PC-3 (cell line): ENCODE results near the gene THADA. TPM values are rescaled to one million over a fixed set of nuclear protein-coding genes. Genes with fewer than 3 reads are reported as not detected.

Source experiments
- ATAC-seq: fragments of 200-7000 bp; cut with Tn5 transposase; 2 replicates; pipeline ENCODE4 v1.9.1; 2020; ENCODE audit warnings: mild to moderate bottlenecking, moderate library complexity
- BruUV-seq: library from RNA; stranded (reverse); fragments of 400-500 nt; replicated peaks from 2 replicates; lab custom pipeline; 2021; lab: Mats Ljungman, UMichigan
- CTCF ChIA-PET: fragments of 300-600 bp; sonication (Branson Sonifier 250); formaldehyde crosslinking; loops from one replicate; lab custom pipeline; 2022; ENCODE audit warnings: antibody characterized with exemption; lab: Charles Lee
- POLR2A ChIA-PET: fragments of 300-600 bp; sonication (Branson Sonifier 250); formaldehyde crosslinking; loops from one replicate; lab custom pipeline; 2022; ENCODE audit warnings: antibody characterized with exemption; ENCODE audit not compliant: unreplicated experiment; lab: Charles Lee
- DNase-seq: peaks from one replicate; pipeline ENCODE4 v3.0.0-alpha.2; 2015
- H2AFZ ChIP-seq: fragments of 300-600 bp; sonication (generic); 2 replicates; pipeline ENCODE4 v1.6.0; 2016; ENCODE audit warnings: antibody characterized with exemption, low read length
- H3F3A ChIP-seq: fragments of 300-600 bp; sonication (generic); one replicate; pipeline ENCODE4 v1.6.0; 2017; ENCODE audit warnings: antibody characterized with exemption, low read length, control low read depth, mild to moderate bottlenecking; ENCODE audit not compliant: unreplicated experiment
- H3K27ac ChIP-seq: fragments of 300-600 bp; sonication (generic); 2 replicates; pipeline ENCODE4 v1.5.1; 2016; ENCODE audit warnings: mild to moderate bottlenecking, low read length
- H3K27me3 ChIP-seq: fragments of 300-600 bp; sonication (generic); 2 replicates; pipeline ENCODE4 v1.6.1; 2016; ENCODE audit warnings: low read length, mixed read lengths
- H3K36me3 ChIP-seq: fragments of 300-600 bp; sonication (generic); 2 replicates; pipeline ENCODE4 v1.6.1; 2016; ENCODE audit warnings: low read depth, mixed run types, low read length, mixed read lengths
- H3K4me1 ChIP-seq: fragments of 300-600 bp; sonication (generic); 2 replicates; pipeline ENCODE4 v1.5.1; 2016; ENCODE audit warnings: low read length; ENCODE audit not compliant: insufficient read depth
- H3K4me2 ChIP-seq: fragments of 300-600 bp; sonication (generic); 2 replicates; pipeline ENCODE4 v1.6.0; 2016; ENCODE audit warnings: low read length
- H3K4me3 ChIP-seq: fragments of 300-600 bp; sonication (generic); 2 replicates; pipeline ENCODE4 v1.5.1; 2016; ENCODE audit warnings: mild to moderate bottlenecking, low read length, mixed read lengths
- H3K79me2 ChIP-seq: fragments of 300-600 bp; sonication (generic); 2 replicates; pipeline ENCODE4 v1.6.1; 2017; ENCODE audit warnings: low read length, mixed read lengths
- H3K9ac ChIP-seq: fragments of 300-600 bp; sonication (generic); 2 replicates; pipeline ENCODE4 v1.6.0; 2016; ENCODE audit warnings: mild to moderate bottlenecking, low read length
- H3K9me2 ChIP-seq: fragments of 300-600 bp; sonication (generic); replicated peaks from 2 replicates; pipeline ENCODE4 v1.6.1; 2016; ENCODE audit warnings: mixed run types, low read length, mixed read lengths
- H3K9me3 ChIP-seq: fragments of 300-600 bp; sonication (generic); 2 replicates; pipeline ENCODE4 v1.6.1; 2016; ENCODE audit warnings: low read length, mixed read lengths
- H4K20me1 ChIP-seq: fragments of 300-600 bp; sonication (generic); 2 replicates; pipeline ENCODE4 v1.6.1; 2016; ENCODE audit warnings: low read length, mixed read lengths
- EZH2 ChIP-seq: fragments of 300-600 bp; sonication (generic); IDR thresholded peaks from one replicate; pipeline ENCODE4 v1.6.1; 2017; ENCODE audit warnings: antibody characterized with exemption, mild to moderate bottlenecking, low read length; ENCODE audit not compliant: unreplicated experiment
- EZH2phosphoT487 ChIP-seq: fragments of 300-600 bp; sonication (generic); IDR thresholded peaks from 2 replicates; pipeline ENCODE4 v1.6.1; 2018; ENCODE audit warnings: mild to moderate bottlenecking, antibody characterized with exemption, low read length, borderline replicate concordance
- intact Hi-C: fragments of 100-400 bp; cut with micrococcal nuclease; formaldehyde crosslinking; loops from 2 replicates; pipeline ENCODE4 v1.9.0; 2023
- total RNA-seq: library from RNA; depleted of rRNA; stranded (reverse); fragments of >200 nt; gene quantifications from 2 replicates; pipeline ENCODE4 v1.2.3, GENCODE V29; 2014
- TF ChIP-seq, protein P1 (sequence below): fragments of 300-600 bp; sonication (generic); conservative IDR thresholded peaks from 2 replicates; pipeline ENCODE4 v1.5.1; 2017; ENCODE audit warnings: antibody characterized with exemption, low read depth, mild to moderate bottlenecking, low read length

Gene THADA
- total RNA-seq, 1 experiment from 2014 or later, result 33.6 TPM

DNA sequence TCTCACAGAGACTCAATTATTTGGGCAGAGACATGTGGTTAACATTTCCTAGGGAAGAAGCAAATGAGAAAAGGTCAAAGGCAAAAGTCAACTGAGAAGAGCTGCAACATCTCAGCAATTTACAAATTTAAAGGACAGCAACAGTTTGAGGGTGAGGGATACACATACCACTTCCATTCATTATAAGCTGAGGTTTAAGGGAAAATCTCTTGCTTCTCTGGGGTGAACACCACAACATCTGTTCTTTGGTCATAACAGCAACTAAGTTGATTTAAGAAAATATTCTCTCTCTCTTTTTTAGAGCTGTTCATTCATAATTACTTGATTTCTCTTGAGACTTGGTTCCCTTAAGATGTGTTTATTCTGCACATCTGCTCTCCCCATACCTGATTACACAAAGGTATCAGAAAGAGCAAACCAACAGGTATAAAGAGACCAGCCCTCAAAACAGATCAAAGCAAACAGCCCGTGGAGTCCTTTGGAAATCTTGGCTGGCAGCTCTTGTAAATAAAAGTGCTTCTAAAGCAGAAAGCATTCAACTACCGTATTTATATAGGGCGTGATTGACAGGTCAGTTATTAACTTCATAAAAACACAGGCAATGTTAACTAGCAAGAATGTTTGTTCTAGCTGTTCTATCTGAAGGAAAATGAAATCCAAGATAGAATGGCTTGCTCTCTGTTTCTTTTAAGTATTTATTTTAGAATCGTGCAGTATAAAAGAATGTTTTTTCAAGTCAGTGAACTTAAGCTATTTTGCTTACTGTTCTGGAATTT, 132.8 kb downstream of the THADA start:
- CTCF ChIA-PET, result no interaction called here
- Histone ChIP-seq H3F3A (no peaks in the 10 kb centered on the region), H3K9me2 (no peaks in the 10 kb centered on the region), H3K4me2 (0 out of 2 replicates have a peak overlapping the region, but pooled peaks have one; percentile 2), H3K4me3 (no peak overlapping the region), H3K36me3 (no peaks in the 10 kb centered on the region), H3K9me3 (no peaks in the 10 kb centered on the region), H3K79me2 (no peaks in the 10 kb centered on the region), H3K4me1 (peaks cover 58% of the 10 kb centered on the region), H2AFZ (no peak overlapping the region), H3K27me3 (no peaks in the 10 kb centered on the region), H3K27ac (no peak overlapping the region), H3K9ac (no peak overlapping the region), H4K20me1 (no peaks in the 10 kb centered on the region)
- intact Hi-C loops, result no loop called here
- no peak for TF ChIP-seq EZH2phosphoT487
- TF ChIP-seq, protein P1, sequence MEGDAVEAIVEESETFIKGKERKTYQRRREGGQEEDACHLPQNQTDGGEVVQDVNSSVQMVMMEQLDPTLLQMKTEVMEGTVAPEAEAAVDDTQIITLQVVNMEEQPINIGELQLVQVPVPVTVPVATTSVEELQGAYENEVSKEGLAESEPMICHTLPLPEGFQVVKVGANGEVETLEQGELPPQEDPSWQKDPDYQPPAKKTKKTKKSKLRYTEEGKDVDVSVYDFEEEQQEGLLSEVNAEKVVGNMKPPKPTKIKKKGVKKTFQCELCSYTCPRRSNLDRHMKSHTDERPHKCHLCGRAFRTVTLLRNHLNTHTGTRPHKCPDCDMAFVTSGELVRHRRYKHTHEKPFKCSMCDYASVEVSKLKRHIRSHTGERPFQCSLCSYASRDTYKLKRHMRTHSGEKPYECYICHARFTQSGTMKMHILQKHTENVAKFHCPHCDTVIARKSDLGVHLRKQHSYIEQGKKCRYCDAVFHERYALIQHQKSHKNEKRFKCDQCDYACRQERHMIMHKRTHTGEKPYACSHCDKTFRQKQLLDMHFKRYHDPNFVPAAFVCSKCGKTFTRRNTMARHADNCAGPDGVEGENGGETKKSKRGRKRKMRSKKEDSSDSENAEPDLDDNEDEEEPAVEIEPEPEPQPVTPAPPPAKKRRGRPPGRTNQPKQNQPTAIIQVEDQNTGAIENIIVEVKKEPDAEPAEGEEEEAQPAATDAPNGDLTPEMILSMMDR, result no peak
- no peak for TF ChIP-seq EZH2
- POLR2A ChIA-PET, result no interaction called here
- no TSS peak for BruUV-seq
- DNase-seq (peak; percentile 49), ATAC-seq (peak; percentile 62)

DNA sequence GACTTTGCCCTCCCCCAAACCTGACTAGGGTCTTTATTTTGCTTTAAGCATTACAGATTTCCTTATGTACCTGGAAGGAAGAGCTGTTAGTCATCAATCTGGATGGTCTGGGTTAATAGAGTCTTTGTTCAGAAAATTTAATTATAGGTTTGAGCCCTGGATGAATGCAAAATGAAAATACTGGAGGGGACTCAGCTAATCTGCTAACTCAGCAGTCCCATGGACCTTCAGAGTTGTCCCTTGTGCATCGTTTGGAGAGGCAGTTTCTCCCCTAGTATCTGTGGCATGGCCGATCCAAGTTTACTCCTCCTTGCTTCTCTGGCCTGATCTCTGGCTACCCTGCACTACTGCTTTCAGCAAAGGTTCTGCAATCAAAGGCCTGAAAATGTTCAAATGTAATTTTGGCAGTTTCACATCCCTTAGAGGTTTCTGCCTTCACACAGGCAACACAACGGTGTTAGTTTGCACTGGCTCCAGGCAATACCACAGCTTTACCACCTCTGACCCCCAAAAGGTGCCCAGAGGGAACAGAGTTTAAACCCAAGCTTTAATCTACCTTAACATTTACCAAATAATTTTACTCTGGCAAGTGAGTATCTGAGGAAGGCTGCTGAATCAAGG, 134.3 kb downstream of the THADA start:
- CTCF ChIA-PET, result no interaction called here
- POLR2A ChIA-PET, result no interaction called here

More for the DNA sequence above, 134.3 kb downstream of the THADA start:
- no peaks in the 10 kb centered on the region for H3F3A ChIP-seq
- no peaks in the 10 kb centered on the region for H3K9me2 ChIP-seq
- no peaks in the 10 kb centered on the region for H3K9me3 ChIP-seq
- H3K4me1 ChIP-seq, result peaks cover 61% of the 10 kb centered on the region
- no peak overlapping the region for H3K9ac ChIP-seq
- BruUV-seq, result no TSS peak
- no peaks in the 10 kb centered on the region for H3K27me3 ChIP-seq
- no peak overlapping the region for H3K4me3 ChIP-seq
- 0 out of 2 replicates have a peak overlapping the region, but pooled peaks have one; percentile 7 for H3K4me2 ChIP-seq
- H3K27ac ChIP-seq, result no peak overlapping the region
- TF ChIP-seq EZH2, result no peak
- no peak for TF ChIP-seq EZH2phosphoT487
- TF ChIP-seq, protein P1, result no peak
- H3K36me3 ChIP-seq, result no peaks in the 10 kb centered on the region
- ATAC-seq (peak; percentile 10; the same call in 1 of the 2 replicates), DNase-seq (peak; percentile 37)
- H3K79me2 ChIP-seq, result no peaks in the 10 kb centered on the region
- intact Hi-C loops, result no loop called here
- H2AFZ ChIP-seq, result no peak overlapping the region
- no peaks in the 10 kb centered on the region for H4K20me1 ChIP-seq
